Aorta (tissue), 5 donors: ENCODE data around the gene PTPN6. TPM values are rescaled to one million over a fixed set of nuclear protein-coding genes. Genes with fewer than 3 reads are reported as not detected.
A peak's percentile ranks its signal among the peaks of the same experiment; 100 is the strongest.

Experiments
- ATAC-seq: fragments of 200-7000 bp; cut with Tn5 transposase; one replicate; pipeline ENCODE4 v1.9.1; 2022; ENCODE audit warnings: moderate library complexity; ENCODE audit not compliant: low FRiP score
- DNase-seq, 2 donors: peaks; one replicate each; pipeline ENCODE4 v3.0.0-alpha.2; 2020
- H3K27ac ChIP-seq, 2 donors: one replicate each; pipeline ENCODE4 v1.5.1; 2013; ENCODE audit warnings: low read length in 2 of 2, mild to moderate bottlenecking in 2 of 2, moderate library complexity in 2 of 2, control low read depth in 1 of 2, inconsistent platforms in 1 of 2, low read depth in 1 of 2
- H3K27me3 ChIP-seq, 2 donors: one replicate each; pipeline ENCODE4 v1.6.1; 2013; ENCODE audit warnings: control low read depth in 1 of 2, low read length in 1 of 2, mild to moderate bottlenecking in 1 of 2, moderate library complexity in 1 of 2; ENCODE audit not compliant: insufficient read depth in 2 of 2, control insufficient read depth in 1 of 2
- H3K36me3 ChIP-seq, 2 donors: one replicate each; pipeline ENCODE4 v1.6.1; 2013; ENCODE audit warnings: control low read depth in 1 of 2, low read length in 1 of 2, mild to moderate bottlenecking in 1 of 2; ENCODE audit not compliant: insufficient read depth in 2 of 2, control insufficient read depth in 1 of 2
- H3K4me1 ChIP-seq, 2 donors: one replicate each; pipeline ENCODE4 v1.6.1; 2013; ENCODE audit warnings: low read length in 2 of 2, control low read depth in 1 of 2, mild to moderate bottlenecking in 1 of 2, moderate library complexity in 1 of 2; ENCODE audit not compliant: insufficient read depth in 2 of 2, control insufficient read depth in 1 of 2
- H3K4me3 ChIP-seq, 2 donors: one replicate each; pipeline ENCODE4 v1.5.1; 2013; ENCODE audit warnings: low read length in 2 of 2, control low read depth in 1 of 2, mild to moderate bottlenecking in 1 of 2
- H3K9me3 ChIP-seq: one replicate; pipeline ENCODE4 v1.6.1; 2013; ENCODE audit warnings: mild to moderate bottlenecking, low read length; ENCODE audit not compliant: control insufficient read depth
- WGBS, 2 donors: extraction: QIAGEN DNeasy Blood & Tissue Kit; methylation state at CpG; one replicate each; pipeline ENCODE4 v1.1.7; 2013; 5-methylcytosine and 5-hydroxymethylcytosine counted together
- intact Hi-C, 2 donors: fragments of 100-400 bp; cut with DNase I; formaldehyde crosslinking; loops; one replicate each; pipeline versions ENCODE4 v1.14.2 to v1.15.0; 2022
- polyA plus RNA-seq, 2 donors: library from polyadenylated mRNA; stranded (reverse); fragments of 200-250 nt; gene quantifications; one replicate each; pipeline ENCODE4 v1.2.3, GENCODE V29; 2013
- total RNA-seq, 2 donors: library from RNA; stranded (reverse); fragmentation: NEBNext Ultra II Directional; extraction: Animal tissue kit (Norgen Biotek cat#: 25700); gene quantifications; one replicate each; pipeline ENCODE4 v1.2.1, GENCODE V29; 2021
- donor health status: healthy with polysubstance abuse.
- donor health status: Bipolar disorder and iron deficiency.
- donor health status: DM: no; HTN: no; CAD: no.
- donor health status: DM: no; HTN: no; CAD: no.
- donor health status: DM: yes; HTN: yes; CAD: no.

The PTPN6 gene
- total and polyA plus RNA-seq, 4 donors, result 10.1 to 42.3 (median 27.7) TPM

- ATAC-seq (no peak), DNase-seq (peak; percentile 34 to 64)
- Histone ChIP-seq H3K36me3 (no peaks in the 10 kb centered on the region), H3K9me3 (no peaks in the 10 kb centered on the region), H3K27ac (no peak overlapping the region), H3K27me3 (no peaks in the 10 kb centered on the region), H3K4me3 (no peak overlapping the region), H3K4me1 (no peaks in the 10 kb centered on the region)
- 84 to 88% methylated on average over 22 of the region's 22 CpGs for WGBS, 2 donors
- intact Hi-C loops, result no loop called here
Observed at GRCh38 chr12:6955108-6956020, 4.2 kb downstream of the PTPN6 start.

- DNase-seq (peak; percentile 41 to 75), ATAC-seq (no peak)
- Histone ChIP-seq H3K27me3 (no peaks in the 10 kb centered on the region), H3K27ac (no peak overlapping the region), H3K4me1 (no peaks in the 10 kb centered on the region), H3K36me3 (no peaks in the 10 kb centered on the region), H3K9me3 (no peaks in the 10 kb centered on the region), H3K4me3 (no peak overlapping the region)
- WGBS, 2 donors, result 84 to 90% methylated on average over 28 of the region's 28 CpGs
- intact Hi-C loops, result no loop called here
Observed at GRCh38 chr12:6956021-6956727, 5.0 kb downstream of the PTPN6 start.

- ATAC-seq (no peak), DNase-seq (no peak)
- H3K27me3 ChIP-seq, result no peaks in the 10 kb centered on the region
- no peaks in the 10 kb centered on the region for H3K4me1 ChIP-seq
- WGBS, 2 donors, result 80 to 83% methylated on average over 20 of the region's 20 CpGs
- no peak overlapping the region for H3K4me3 ChIP-seq
- no peak overlapping the region for H3K27ac ChIP-seq
- intact Hi-C loops, result no loop called here
- H3K36me3 ChIP-seq, result no peaks in the 10 kb centered on the region
- no peaks in the 10 kb centered on the region for H3K9me3 ChIP-seq
Observed at GRCh38 chr12:6957151-6957701, 6.1 kb downstream of the PTPN6 start.

- 89 to 91% methylated on average over 28 of the region's 28 CpGs for WGBS, 2 donors
- no peak overlapping the region for H3K4me3 ChIP-seq
- intact Hi-C loops, result no loop called here
Observed at GRCh38 chr12:6957741-6958608, 6.8 kb downstream of the PTPN6 start.

DNA sequence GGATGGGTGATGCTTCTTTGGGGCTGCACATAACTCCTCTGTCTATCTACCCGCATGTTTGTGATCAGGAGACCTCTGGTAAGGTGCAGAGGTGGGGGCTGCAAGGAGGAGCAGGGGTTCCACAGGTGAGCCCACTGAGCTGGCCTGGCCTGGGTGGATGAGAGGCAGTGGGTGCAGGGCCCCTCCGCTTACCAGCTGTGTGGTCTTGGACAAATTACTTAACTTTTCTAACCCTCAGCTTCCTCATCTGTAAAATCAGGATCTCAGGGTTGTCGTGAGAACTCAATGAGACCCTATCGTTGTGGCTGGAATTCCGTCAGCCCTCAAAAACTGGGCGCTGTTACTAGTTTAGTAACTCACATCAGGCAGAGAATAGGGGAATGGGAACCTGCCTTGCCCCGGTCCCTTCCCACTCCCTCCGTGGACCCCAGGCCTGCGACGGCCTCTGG is 7.5 kb downstream of the PTPN6 start:
- intact Hi-C loops, result no loop called here
- Histone ChIP-seq H3K27ac (no peak overlapping the region), H3K4me1 (no peaks in the 10 kb centered on the region), H3K27me3 (no peaks in the 10 kb centered on the region), H3K36me3 (no peaks in the 10 kb centered on the region), H3K9me3 (no peaks in the 10 kb centered on the region), H3K4me3 (no peak overlapping the region)
- DNase-seq (no peak), ATAC-seq (no peak)
- WGBS, 2 donors, result 78 to 79% methylated on average over 10 of the region's 10 CpGs

More at GRCh38 chr12:6957741-6958608, 6.8 kb downstream of the PTPN6 start:
- H3K27ac ChIP-seq, result no peak overlapping the region
- H3K36me3 ChIP-seq, result no peaks in the 10 kb centered on the region
- no peaks in the 10 kb centered on the region for H3K9me3 ChIP-seq
- no peaks in the 10 kb centered on the region for H3K27me3 ChIP-seq
- no peaks in the 10 kb centered on the region for H3K4me1 ChIP-seq
- ATAC-seq, result no peak
- DNase-seq, result no peak

- Histone ChIP-seq H3K27ac (no peak overlapping the region), H3K36me3 (no peaks in the 10 kb centered on the region), H3K4me1 (no peaks in the 10 kb centered on the region), H3K27me3 (no peaks in the 10 kb centered on the region), H3K9me3 (no peaks in the 10 kb centered on the region), H3K4me3 (no peak overlapping the region)
- DNase-seq, result peak in 1 of 2 donors; percentile 72
- WGBS, 2 donors, result 64% methylated on average over 24 of the region's 24 CpGs
- ATAC-seq, result no peak
- intact Hi-C loops, result no loop called here
Observed at GRCh38 chr12:6959058-6959804, 8.1 kb downstream of the PTPN6 start.

GRCh38 chr12:6959805-6960592 is 8.8 kb downstream of the PTPN6 start:
- Histone ChIP-seq H3K27ac (no peak overlapping the region), H3K36me3 (no peaks in the 10 kb centered on the region), H3K4me1 (no peaks in the 10 kb centered on the region), H3K4me3 (no peak overlapping the region), H3K9me3 (no peaks in the 10 kb centered on the region), H3K27me3 (no peaks in the 10 kb centered on the region)
- WGBS, 2 donors, result 91 to 95% methylated on average over 25 to 26 of the region's 26 CpGs
- ATAC-seq (no peak), DNase-seq (no peak)
- intact Hi-C loops, result no loop called here
